NCI-H748 treated with DMSO at 0.1 percent for 48 hours (cell line): Measurements from ENCODE around the gene MAGEA2B.
"Not testable (repeated sequence)": the region's sequence is repeated elsewhere in the genome, so short reads cannot be mapped to it uniquely, and the experiment has no call there.

ENCODE experiments used
- DNase-seq: peaks from one replicate; lab custom pipeline; 2025; lab: John Stamatoyannopoulos, UW

The MAGEA2B gene

DNA sequence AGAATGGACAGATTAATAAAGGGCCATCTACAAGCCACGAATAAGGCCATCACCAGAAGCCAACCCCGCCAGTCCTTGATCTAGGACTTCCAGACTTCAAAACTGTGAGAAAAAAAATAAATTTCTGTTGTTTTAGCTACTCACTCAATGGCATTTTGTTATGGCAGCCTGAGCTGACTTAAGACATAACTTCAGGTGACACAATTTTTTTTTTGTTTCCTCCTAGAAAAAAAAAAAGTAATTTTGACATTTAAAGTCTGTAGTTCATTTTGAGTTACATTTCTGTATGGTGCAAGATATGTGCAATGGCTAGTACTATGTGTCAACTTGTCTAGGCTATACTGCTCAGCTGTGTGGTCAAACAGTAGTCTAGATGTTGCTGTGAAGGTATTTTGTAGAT, 44.5 kb downstream of the MAGEA2B start, which contains the start of gene CSAG3:
TSS of gene CSAG3 (plus strand) at position 301 of the 400 bp plus-strand sequence.
- DNase-seq: not testable (repeated sequence)

DNA sequence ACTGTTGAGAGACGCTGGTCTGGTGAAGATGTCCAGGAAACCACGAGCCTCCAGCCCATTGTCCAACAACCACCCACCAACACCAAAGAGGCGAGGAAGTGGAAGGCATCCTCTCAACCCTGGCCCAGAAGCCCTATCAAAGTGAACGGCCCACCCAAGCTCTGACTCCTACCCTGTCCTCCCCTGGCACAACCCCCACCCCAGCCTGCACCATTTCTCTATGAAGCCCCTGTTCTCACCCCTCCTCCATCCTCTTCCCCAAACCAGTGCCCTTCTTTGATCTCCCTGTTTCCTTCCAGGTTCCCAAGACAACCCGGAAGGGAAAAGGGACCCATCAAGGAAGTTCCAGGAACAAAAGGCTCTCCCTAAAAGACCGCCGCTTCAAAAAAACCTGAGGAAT, 45.1 kb downstream of the MAGEA2B start:
- DNase-seq: not testable (repeated sequence)

DNA sequence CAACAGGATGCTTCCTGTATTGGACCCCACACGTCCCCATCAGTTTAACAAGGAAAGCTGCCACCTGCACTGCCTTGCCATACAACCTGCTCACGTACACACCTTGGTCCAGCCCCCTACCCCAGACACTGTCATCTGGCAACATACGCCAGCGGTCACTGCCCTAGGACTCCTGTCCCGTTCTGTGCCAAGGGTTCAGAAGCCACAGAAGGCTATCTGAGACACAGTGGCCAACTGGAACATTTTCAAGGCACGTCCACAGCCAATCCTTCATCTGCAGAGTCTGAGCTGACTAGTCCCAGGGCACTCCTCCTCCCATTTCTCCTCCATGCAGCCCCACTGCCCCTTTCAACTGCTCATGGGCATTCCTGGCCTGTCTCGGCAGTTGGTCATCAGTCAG, 47.2 kb downstream of the MAGEA2B start:
- DNase-seq: not testable (repeated sequence)

DNA sequence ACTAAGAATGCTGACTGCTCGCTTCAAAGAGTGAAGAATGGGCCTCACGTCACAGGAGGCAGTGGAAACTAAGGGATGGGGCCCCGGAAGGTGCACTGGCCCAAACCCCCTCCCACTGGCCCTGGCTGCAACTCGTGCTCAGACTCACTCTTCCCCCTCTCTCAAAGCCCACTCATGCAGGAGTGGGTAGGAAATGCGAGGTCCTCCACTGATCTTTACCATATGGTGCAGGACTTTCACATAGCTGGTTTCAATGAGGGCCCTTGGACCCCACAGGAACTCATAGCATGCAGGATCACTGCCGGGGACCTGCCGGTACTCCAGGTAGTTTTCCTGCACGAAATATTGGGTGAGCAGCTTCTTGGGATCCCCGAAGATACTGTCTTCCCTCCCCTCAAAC, 52.1 kb downstream of the MAGEA2B start:
- DNase-seq: not testable (repeated sequence)
